ENCODE measurements around the gene FZD2.
"Not testable (repeated sequence)": the region's sequence is repeated elsewhere in the genome, so short reads cannot be mapped to it uniquely, and the experiment has no call there.

Gene FZD2

DNA sequence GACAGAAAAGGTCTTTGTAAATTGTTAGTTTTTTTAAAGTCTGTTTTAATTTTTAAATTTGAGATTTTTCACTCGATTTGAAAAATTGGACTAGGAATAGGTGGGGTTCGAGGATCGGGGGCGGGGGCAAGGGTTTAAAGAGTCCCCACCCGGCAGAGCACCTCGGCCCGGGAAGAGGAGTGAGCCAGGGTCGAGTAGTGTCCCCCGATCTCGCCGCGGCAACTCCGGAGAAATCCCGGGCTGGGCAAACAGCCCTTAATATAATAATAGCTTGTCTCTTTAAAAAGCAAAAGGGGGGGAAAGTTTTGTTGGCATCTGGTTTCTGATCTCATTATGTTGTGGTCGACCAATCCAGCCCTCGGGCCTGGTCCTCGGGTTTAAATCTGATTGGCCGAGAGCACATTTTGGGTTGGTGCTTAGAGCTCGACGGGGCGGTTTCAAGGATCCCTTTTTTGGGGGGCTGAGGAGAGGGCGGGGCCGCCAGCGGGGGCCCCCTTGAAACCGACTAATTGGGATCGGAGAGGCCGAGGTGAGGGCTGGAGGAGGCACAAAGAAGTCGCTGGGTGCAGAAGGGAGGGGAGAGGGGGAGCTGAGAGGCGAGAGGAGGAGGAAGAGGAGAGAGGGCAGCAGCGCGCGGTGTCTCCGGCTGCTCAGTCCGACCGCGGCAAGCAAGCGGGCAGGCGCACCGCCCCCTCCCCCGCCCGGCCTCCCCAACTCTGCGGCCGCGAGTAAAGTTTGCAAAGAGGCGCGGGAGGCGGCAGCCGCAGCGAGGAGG lies at the start of gene FZD2:
Gene FZD2 (plus strand): TSS at position 653 of the 775 bp plus-strand sequence. CDS start 205 bp downstream, outside the sequence.
- DNase-seq: peak; percentile 55

DNA sequence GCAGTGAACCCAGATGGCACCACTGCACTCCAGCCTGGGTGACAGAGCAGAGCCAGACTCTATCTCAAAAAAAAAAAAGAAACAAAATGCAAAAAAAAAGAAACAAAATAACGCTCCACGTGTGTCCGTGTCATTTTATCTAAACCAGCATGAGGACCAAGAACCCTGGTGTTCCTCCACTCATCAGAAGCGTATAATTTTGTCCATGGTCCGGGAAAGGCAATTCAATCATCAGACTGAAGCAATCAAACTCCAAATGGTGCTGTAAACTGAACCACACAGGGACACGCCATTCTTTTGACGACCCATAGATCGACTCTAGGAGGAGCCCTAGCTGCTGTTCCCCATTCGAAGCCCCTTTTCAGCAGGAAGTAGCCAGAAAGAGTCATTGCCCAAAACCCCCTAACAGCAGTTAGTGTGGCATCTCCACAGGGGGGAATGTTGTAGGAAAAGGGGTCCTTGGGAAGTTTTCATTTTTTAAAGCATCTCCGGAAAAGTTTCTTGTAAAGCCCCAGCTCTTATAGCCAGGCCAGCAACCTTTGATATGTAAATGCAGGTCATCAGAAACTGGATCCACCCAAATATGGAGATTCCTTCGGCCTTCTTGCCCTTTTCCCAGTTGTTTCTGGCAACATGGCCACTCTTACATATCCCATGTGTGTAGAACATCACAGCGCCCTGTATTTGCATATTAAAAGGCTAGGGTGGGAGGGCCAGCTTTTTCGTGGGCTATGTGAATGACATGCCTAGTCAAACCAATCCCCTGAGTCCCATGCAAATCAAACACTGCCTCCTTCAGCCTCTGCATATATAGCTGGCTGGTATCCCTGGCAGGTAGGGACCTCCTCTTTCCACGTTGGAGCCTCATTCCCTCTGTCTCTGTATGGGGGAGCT lies 45.8 kb upstream of the FZD2 start:
- DNase-seq: not testable (repeated sequence)

DNA sequence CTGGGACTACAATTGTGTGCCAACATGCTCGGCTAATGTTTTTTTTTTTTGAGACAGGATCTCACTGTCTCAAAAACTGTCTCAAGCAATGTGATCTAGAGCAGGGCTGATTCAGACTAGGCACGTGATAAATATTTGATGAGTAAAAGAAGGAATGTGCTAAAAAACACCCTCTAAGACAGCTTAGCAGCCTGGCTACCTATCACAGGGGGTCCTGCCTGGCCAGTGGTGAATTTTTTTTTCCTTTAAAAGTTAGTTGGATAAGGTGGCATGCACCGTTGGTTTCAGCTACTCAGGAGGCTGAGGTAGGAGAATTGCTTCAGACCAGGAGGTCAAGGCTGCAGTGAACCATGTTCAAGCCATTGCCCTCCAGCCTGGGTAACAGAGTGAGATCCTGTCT lies 39.3 kb upstream of the FZD2 start:
- no peak for DNase-seq

DNA sequence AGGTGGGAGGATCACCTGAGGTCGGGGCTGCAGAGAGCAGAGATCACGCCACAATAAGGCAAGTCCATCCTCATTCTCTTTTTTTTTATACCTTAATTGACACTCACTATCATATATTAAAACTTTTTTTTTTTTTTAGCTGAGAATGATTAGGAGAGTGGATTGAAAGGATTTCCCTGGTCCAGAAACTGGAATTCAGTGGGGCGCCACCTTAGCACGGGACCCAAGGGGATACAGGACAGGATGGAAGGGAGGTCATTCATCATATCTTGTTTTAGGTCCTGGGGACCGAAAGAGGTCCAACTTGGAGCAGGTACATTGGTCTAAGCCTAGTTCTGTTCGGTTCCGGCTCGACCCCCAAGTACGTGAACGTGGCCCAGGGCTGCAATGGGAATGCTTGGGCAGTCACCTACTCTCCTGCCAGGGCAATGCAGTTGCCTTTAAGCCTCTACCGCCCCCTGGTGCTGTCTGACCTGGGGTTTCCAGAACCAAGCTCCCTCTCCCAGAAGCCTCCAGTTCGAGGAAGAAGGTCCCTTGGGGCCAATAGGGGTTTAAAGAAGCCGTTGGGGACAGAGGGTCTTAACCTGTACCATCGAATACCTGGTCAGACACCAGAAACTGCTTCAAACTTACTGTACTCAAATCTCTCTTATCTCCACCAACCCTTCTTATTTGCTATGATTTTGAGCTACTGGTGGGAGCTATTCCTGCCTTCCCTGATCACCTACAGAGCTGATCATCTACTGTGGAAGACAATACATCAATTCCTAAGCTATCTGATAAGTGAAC lies 34.2 kb upstream of the FZD2 start:
- peak; percentile 78 for DNase-seq

DNA sequence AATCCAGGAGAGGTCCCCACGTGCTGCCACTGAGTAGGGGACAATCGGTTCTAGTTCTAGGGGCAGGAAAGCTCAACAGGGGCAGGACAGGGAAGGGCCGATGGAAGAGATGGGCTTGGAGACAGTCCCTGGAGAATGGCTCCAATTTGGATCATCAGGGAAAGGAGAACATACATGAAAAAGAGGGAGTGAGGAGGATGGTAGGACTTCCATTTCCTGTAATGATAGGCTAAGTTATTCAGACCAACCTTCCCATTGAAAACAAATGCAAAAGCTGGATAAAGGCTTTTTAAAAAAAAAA lies 33.7 kb upstream of the FZD2 start:
- DNase-seq: no peak

DNA sequence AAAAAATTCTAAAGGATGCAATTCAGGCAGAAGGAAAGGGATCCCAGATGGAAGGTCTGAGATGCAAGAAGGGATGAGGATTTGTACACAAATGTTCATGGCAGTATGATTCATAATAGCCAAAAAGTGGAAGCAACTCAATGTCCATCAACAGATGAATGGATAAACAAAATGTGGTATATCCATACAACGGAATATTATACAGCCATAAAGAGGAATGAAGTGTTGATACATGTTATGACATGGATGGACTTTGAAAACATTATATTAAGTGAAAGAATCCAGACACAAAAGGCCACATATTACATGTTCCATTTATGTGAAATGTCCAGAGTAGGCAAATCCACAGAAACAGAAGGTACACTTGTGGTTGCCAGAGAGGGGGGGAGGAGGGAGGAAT lies 30.2 kb upstream of the FZD2 start:
- DNase-seq: no peak

DNA sequence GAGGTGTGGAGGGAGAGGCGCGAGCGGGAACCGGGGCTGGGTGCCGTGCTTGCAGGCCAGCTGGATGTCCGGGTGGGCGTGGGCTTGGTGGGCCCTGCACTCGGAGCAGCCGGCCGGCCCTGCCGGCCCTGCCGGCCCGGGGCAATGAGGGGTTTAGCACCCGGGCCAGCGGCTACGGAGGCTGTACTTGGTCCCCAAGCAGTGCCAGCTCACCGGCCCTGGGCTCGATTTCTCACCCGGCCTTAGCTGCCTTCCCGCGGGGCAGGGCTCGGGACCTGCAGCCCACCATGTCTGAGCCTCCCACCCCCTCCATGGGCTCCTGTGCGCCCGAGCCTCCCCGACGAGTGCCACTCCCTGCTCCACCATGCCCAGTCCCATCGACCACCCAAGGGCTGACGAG lies 29.3 kb upstream of the FZD2 start:
- DNase-seq: no peak

DNA sequence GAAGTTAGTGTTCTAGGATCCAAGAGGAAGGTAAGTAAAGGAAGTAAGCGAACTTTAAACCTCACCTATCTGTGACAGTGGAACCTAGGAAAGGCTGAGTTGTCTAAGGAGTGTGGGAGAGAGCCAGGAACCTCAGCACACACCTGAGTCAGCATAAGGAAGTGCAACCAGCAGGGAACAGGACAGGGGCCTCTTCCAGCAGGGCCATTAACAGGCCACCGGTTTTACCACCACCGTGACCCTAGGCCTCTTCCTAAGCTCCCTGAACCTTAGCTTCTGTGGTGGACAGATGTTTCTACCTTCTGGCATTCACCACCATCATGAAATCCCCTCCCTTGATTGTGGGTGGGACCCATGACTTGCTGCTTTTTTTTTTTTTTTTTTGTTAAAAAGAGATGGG lies 27.4 kb upstream of the FZD2 start:
- no peak for DNase-seq

DNA sequence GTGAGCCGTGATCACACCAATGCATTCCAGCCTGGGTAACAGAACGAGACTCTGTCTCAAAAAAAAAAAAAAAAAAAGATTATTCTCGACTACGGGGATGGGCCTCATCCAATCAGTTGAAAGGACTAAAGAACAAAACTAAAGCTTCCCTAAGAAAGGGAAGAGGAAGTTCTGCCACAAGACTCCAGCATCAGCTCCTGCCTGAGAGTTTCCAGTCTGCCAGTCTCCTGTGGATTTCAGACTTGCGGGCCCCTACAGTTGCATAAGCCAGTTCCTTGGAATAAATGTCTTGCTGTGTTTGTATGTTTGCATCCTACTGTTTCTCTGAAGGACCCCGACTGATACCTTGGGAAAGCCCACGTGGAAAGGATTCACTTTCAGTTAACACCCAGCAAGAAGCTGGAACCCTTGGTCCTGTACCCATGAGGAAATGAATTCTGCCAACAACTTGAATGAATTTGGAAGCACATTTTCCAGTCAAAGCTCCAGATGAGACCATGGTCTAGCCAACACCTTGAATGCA lies 26.3 kb upstream of the FZD2 start:
- no peak for DNase-seq

DNA sequence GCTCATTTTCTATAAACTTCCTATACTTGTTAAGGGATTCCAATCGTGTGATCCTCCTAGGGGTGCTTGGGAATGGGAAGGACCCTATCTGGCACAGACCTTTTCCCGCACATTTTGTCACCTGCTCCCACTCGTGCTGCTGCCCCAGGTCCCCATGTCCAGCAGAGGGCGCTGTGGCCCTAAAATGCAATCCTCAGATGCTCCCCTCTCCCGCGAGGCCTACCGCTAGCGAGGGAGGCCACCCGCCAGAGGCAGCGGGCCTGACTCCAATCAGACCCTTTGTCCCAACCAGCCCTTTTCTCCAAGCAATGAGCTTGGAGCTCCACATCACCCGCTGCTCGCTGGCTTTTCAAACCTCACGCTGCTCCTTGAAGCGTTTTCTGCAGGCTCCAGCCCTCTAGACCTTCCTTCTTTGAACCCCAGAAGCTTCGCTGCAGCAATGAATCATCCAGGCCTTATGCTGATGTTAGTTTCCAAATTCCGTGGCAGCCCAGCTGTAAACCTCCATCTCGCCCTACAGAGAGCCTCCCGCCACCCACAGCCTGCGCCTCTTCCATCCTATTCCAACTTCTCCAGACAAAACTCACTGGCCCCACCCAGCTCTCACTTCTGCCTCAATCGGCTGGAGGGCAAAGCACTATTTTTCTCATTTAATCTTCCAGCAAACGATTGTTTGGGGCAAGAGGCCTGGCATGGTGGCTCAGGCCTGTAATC lies 23.6 kb upstream of the FZD2 start:
- peak; percentile 93 for DNase-seq

DNA sequence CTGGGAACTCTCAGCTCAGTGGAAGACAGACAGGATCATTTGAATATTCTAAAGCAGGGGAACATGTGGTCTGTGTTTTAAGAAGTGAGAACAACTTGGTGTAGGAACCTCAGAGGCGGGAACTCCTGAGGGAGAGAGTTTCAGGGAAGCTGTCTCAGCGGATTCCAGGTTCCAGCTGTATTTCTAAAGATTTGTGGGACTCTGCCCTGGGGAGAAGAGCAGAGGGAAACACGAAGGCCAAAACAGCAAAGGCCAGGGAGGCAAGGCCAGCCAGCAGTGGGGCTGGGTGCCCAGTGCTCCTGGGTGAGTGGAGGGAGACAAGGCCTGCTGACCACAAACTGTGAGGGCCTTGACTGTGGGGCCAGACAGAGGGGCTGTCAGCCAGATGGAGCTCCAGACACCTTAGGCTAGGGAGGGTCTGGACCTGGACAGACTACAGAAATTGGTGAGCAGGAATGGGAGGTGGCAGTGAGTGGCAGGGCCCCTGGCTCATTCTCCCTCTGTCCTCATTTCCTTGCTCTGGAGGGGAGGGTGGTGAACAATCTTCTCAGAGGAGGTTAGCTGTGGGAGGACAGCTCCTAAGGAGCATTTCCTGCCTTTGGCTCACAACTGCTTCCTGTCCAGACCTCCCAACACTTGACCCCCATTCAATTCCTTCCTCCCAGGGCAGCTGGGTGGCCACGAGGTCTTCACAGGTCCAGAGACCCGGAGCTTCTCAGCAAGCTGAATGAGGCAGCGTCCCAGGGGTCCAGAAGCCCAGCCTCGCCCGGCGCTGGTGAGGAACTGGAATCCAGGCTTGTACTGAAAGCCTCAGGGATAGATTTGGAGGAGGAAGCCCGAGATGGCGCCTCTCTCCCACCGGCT lies 21.0 kb upstream of the FZD2 start:
- no peak for DNase-seq

DNA sequence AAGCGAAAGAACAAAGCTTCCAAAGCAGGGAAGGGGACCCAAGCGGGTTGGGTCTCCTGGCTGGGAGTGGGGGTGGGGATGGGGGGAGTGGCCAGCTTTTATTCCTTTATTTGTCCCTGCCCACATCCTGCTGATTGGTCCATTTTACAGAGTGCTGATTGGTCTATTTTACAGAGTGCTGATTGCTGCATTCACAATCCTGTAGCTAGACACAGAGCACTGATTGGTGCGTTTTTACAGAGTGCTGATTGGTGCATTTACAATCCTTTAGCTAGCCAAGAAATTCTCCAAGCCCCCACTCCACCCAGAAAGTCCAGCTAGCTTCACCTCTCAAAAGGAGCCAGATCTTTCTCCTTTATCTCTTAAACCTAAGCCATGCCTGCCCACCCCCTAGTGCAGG lies 19.4 kb upstream of the FZD2 start:
- DNase-seq: not testable (repeated sequence)

DNA sequence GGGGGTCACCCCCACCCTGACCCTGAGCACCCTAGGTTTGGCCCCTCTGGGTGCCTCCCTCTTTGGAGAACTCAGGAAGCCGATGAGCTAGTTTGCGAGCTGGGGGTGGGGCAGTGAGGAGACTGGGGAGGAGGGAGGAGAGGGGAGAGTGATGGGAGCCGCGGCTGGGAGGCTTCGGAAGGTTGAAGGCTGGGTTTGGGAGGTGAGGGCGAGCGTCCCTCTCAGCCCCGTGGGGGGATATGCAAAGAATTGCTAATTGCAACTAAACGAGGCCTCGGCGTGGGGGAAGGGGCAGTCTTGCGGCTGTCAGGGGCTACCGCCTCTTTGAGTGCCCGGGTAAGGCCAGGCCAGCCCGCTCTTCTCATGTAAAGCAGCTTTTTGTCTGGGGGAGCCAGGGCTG lies 17.6 kb upstream of the FZD2 start:
- no peak for DNase-seq

DNA sequence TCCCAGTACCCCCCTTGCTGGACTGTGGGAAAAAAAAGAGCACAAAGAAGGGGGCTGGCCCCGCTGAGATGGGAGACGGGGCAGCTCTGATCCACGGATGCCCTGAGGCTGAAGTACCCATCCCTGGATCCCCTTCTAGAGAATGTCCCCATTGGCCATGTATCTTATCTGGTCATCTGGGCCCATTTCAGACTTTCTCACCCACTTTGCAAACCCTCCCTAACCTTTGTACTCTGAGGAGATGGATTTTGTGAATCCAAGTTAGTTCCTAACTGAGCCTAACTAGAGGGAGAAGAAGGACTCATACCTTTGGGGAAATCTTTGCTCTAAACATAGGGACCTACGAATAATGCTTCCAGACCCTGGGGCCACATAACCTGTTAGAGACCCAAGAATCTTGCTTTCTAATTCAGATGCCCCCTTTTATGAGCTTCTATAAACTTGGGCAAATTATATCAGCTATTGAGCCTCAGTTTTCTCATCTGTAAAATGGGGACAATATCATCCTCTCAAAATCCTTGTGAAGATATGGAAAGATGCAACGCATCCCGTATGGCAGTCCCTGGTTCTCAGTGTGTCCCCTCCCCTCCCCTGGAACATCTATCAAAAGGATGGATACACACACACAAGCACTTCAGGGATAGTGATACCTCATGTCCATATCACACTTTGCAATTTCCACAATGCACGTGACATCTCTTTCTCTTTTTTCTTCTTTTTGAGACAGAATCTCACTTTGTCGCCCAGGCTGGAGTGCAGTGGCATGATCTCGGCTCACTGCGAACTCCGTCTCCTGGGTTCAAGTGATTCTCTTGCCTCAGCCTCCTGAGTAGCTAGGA lies 16.8 kb upstream of the FZD2 start:
- no peak for DNase-seq

DNA sequence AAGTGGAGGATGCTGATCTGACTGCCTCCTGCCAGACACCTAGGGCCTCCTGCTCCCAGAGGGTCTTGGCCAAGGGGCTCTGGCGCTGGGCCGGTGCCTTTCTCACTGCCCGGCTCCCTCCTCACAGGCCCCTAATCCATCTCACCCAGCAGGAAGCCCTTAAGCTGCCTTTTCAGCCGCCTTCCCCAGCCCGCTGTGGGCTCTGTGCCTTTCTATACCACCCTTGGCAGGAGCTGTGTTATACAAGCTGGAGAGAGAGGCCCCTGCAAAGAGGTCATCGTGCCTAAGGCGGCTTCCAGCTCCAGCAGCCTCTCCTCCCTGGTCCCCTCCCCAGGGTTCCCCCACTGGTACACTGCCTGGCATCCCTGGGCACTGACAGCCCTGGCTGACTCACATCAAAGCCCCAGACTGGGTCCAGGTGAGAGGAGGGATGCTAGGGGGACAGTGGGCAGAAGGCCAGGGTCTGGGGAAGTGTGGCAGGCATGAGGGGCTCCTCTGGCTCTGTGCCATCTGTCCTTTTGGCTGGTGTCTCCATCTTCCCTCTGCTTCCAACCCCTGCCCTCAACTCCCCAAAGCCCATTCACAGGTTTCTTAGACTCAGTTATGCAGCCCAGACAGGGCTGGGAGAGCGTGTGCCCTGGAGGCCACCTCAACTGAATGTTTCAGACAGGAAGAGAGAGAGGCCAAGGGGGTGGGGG lies 15.3 kb upstream of the FZD2 start:
- no peak for DNase-seq

DNA sequence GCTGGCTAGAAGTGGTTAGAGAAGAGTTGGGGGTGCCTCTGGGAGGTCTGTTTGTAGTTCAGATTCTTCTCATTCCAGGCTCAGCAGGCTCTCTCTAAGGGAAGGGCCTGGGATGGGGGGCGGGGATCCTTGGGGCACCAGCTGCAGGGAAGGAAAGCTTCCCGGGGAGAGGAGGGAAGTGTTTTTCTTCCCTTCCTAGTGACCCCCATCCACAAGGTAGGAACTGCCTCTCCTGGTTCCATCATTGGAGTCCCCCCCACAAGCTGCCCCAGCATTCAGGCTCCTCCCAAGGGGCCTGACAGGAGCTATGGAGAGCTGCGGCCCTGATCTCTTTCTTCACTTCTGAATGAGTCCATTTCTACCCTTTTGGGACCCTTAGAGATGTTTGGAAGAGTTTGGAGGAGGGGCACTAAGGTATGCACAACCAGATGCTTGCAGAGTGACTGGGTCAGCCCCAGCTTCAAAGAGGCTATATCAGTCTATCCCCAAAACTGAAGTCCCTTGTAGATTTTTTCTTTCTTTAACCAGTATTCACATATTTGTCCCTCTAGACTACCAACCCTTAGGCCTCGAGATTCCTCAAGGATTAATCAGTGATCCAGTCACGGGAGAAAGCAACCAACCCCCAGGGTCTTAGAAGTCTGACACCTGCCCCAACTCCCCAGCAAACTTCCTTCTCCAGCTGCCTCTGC lies 13.9 kb upstream of the FZD2 start:
- no peak for DNase-seq

DNA sequence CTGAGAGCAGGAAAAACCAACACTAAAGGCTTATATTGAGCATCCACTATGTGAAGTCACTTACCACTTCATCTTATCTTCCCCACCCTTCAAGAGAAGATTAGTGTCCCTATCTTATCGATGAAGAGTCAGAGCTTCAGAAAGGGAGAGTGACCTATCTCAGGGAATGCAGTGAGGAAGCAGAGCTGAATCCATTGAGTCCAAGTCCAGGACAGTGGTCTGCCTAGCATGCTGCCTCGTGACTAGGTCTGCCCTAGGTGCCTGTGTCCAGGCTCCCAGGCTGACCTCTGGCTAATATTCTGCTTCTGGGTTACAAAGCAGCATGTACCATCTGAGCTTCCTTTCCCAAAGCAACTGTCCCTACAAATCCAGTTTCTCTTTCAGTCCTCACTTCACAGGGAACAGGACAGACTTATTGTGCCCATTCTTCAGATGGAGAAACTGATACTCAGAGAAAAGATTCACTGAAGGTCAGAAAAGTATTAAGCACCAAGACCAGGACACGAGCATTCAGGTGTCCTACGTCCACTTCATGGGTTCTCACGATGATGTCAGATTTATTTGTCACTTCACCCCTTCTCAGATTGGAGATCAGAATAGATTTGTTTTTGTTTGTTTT lies 13.3 kb upstream of the FZD2 start:
- no peak for DNase-seq

DNA sequence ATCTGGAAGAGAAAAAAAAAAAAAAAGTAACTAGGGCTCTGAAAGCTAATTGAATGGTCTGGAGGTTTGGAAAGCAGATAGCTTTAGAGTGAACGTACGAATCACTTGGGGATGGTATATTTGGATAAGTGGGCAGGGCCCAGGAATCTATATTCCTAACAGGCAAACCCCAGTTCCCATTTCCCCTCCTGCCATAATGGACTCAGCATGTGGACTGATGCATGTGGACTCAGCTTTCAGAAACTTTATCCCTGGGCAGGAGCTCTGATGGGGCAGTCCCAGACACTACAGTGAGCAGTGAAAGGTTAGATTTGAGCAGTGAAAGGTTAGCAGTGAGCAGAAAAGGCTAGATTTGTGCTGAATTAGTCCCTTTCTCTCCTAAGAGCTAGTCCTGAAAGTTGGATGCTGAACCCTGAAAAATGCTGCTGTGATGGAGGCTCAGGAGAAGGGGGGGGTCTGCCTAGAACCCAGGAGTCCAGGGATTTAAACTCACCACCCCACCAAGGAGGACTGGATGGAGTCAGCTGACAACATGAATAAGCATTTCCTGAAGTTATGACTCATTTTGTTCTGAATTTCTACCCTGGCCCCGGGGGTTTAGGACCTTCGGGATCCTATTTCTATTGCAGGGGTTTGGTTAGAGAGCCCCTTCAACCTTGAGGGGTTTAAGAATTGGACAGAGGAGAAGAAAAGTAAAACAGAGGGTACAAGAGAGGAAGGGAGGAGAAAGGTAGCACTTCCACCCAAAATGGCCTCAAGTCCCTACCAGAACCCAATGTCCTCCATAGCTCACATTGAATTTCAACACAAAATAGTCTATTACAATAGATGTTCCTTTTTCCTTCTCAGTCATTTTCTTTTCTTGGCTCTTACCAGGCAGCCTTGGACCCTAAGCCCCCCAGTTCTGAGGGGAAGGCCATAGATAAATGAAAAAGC lies 10.3 kb upstream of the FZD2 start:
- DNase-seq: no peak

Measured in stimulated activated CD4-positive, alpha-beta T cell treated with anti-CD3 and anti-CD28 coated beads, Interleukin-15, amount 100 ng/mL, for 24 hours (primary cell).